C4-2B (cell line): ENCODE measurements around the gene INF2.

ENCODE experiments used
- H3K27ac ChIP-seq: fragments of 450-650 bp; 2 replicates; pipeline ENCODE4 v1.5.1; 2017
- ZFX ChIP-seq: fragments of 450-650 bp; IDR thresholded peaks from 2 replicates; pipeline ENCODE4 v1.6.1; 2017
- TF ChIP-seq, protein P1 (sequence below): fragments of 450-650 bp; conservative IDR thresholded peaks from 2 replicates; pipeline ENCODE4 v1.5.1; 2017; ENCODE audit warnings: mild to moderate bottlenecking

The INF2 gene

DNA sequence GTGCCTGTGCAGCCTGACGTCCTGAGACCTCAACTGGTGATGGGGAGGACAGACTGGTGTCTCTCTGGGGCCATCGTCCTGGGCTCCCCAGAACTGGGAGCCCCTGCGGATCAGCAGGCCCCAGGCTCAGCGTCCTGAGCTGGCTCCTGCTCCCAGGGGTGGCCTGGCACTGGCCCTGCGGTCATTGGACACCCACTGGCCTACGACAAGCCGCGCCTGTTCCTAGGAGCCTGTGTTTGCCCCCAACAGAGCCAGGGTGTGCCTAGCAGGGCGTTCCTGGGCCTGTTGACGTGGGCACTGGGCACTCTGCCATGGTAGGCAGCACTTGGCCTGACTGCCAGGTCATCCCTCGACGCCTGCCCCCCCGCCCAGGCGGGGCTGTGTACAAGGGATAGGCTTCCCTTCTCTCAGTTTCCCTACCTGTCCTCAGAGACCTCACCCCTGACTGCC, 43.0 kb downstream of the INF2 start:
- no peak overlapping the region for H3K27ac ChIP-seq
- no peak for TF ChIP-seq ZFX
- TF ChIP-seq, protein P1, sequence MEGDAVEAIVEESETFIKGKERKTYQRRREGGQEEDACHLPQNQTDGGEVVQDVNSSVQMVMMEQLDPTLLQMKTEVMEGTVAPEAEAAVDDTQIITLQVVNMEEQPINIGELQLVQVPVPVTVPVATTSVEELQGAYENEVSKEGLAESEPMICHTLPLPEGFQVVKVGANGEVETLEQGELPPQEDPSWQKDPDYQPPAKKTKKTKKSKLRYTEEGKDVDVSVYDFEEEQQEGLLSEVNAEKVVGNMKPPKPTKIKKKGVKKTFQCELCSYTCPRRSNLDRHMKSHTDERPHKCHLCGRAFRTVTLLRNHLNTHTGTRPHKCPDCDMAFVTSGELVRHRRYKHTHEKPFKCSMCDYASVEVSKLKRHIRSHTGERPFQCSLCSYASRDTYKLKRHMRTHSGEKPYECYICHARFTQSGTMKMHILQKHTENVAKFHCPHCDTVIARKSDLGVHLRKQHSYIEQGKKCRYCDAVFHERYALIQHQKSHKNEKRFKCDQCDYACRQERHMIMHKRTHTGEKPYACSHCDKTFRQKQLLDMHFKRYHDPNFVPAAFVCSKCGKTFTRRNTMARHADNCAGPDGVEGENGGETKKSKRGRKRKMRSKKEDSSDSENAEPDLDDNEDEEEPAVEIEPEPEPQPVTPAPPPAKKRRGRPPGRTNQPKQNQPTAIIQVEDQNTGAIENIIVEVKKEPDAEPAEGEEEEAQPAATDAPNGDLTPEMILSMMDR, result no peak

DNA sequence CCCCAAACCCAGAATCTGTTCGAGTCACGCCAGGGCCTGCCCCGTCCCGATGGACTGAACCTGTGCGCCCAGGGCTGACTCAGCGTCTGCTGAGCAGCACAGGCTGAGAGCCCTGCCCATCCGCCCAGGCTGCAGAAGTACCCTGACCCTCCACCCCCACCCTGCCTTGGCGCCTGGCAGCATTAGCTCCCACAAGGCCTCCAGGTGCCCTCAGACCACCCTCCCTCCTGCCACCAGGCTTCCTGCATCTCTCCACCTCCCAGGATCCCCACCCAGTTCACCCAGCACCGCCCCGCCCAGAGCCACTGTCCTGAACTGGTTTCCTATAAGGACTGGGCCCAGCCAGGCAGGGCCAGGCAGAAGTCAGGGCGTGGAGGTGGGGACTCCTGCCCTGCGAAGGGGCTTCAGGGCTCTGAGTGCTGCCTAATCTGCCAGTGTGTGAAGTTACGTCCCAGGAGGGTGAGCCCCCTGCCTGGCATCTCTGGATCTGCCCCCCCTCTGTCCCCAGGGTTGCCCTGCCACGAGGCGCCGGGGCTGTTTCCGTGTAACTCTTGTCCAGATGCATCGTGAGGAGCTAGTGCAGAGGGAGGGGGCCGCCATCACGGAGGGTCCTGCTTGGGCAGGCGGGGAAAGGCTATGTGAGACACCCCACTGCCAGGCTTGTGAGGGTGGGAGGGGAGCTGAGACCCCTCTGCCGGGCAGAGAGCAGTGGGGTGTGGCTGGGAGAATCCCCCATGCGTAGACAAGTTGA, 43.7 kb downstream of the INF2 start:
- no peak overlapping the region for H3K27ac ChIP-seq
- TF ChIP-seq, protein P1, result no peak
- no peak for TF ChIP-seq ZFX

DNA sequence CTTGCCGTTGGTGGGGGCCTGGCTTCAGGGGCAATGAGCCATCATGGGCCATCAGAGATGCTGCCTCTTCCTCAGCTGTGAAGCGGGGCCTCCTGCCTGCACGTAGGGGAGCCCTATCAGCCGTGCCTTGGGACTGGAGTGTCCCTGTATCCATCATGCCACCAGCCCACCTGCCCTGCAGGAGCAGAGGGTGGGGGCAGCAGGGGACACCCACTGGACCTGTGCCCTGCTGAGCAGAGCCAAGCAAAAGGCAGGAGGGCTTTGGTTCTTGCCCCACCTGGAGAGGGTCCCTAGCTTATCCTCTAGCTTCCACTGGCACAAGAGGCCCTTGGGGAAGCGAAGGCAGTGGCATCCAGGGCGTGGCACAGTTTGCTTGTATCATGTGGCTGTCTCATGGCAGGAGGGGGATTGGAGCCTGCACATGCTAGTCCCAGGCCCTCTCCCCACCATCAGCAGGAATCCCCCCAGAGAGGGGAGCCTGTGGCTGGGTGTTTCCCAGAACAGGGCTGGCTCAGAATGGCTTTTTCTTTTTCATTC, 44.7 kb downstream of the INF2 start:
- TF ChIP-seq, protein P1, result no peak
- no peak for TF ChIP-seq ZFX
- no peak overlapping the region for H3K27ac ChIP-seq

DNA sequence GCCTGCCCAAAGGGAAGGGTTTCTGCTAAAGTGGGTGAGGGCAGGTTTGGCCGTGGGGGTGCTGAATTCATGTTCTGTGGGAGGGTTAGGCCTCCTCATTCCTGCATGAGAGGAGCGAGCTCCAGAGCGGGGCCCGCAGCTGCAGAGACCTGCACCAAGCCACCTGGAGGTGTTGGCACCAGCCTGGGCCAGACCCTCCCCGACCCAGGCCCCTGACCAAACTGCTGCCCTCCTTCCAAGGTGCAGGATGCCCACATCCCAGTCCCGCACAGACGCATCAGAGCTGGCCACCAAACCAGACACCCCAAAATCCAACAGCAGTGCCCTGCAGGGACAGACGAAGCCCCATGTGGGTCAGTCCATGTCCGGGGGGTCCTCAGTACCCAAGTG, 45.2 kb downstream of the INF2 start:
- TF ChIP-seq, protein P1, result no peak
- no peak for TF ChIP-seq ZFX
- H3K27ac ChIP-seq, result no peak overlapping the region

DNA sequence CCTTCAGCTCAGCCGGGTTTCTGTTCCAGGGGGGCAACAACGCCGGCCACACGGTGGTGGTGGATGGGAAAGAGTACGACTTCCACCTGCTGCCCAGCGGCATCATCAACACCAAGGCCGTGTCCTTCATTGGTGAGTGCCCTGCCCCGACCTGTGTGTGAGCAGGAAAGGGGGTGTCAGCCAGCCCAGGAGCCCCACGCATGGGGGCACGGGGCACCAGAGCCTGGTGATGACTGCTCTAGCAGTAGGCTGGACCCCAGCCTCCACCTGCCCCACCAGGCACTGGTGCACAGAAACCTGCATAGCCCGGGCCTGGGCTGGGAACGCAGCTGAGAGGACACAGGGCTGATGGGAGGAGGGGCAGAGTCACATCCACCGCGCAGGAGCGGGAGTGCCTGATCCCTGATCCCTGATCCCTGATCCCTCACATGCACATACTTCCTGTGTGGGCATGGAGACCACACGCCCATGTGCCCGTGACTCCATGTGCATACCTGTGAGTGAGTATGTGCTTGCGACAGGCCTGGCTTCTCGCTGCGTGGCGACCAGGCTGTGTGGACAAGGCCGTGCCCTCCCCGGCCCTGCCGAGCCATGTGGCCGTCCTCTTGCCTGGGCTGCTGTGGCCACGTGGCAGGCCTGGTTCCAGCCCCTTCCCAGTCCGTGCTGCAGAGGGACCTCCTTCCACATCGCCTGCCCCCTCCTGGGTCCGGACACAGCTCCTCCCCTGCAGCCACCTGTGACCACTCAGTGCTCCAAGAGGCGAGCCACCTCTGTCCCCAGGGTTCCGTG, 45.8 kb downstream of the INF2 start:
- H3K27ac ChIP-seq, result no peak overlapping the region
- no peak for TF ChIP-seq ZFX
- TF ChIP-seq, protein P1, result no peak

DNA sequence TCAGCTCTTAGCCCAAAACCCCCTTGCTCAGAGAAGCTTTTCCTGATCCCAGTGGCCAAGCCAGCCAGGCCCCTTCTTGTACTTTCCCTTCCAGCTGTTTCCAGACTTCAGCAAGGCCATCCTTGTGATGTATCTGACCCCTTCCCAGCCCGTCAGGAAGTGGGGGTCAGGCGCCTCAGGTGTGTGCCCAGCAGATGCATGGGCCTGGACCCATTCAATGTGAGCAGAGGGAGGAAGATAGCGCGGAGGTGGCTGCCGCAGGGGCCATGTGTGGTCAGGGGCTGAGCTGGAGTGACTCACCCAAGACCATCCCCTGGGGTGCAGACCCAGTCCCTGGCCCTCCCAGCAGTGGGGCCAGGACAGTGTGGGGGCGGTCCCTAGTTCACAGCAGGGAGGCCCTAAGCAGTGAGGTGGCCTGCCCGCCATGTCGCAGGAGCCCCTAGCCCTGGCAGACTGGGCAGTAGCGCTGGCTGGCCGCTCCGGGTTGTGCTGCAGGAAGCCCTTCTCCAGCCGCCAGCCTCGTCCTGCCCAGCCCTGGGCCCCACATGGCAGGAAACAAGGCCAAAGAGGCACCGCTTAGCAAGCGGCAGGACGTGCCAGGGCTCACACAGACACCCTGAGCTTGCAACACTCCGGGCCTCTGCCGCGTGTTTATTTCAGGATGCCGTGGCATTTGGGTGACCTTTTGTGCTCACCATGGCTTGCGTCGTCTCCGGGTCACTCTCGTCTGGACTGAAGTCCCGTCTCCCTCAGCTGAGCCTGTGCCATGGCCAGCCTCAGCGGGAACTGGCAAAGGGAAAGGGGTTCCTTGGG, 46.6 kb downstream of the INF2 start:
- TF ChIP-seq, protein P1, result no peak
- no peak for TF ChIP-seq ZFX
- no peak overlapping the region for H3K27ac ChIP-seq
